ENCODE results near the gene HAVCR1.
"Not testable (repeated sequence)": the region's sequence is repeated elsewhere in the genome, so short reads cannot be mapped to it uniquely, and the experiment has no call there.

Gene HAVCR1

DNA sequence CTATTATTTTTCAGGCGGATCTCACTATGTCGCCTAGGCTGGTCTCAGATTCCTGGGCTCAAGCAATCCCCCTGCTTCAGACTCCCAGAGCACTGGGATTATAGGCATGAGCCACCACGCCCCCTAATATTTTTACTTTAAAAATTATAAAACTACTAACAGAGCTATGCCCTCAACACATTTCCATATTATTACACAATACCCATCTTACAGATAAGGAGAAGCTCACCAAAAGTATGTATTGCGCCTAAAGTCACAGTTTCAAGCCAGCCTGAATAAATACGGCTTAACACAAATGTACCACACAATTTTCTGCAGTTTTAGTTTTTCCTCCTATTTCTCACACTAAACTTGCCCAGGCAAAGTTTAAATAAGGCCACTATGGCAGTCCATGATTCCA is 9.9 kb upstream of the HAVCR1 start:
- 95% methylated on average over 5 of the region's 5 CpGs for WGBS

DNA sequence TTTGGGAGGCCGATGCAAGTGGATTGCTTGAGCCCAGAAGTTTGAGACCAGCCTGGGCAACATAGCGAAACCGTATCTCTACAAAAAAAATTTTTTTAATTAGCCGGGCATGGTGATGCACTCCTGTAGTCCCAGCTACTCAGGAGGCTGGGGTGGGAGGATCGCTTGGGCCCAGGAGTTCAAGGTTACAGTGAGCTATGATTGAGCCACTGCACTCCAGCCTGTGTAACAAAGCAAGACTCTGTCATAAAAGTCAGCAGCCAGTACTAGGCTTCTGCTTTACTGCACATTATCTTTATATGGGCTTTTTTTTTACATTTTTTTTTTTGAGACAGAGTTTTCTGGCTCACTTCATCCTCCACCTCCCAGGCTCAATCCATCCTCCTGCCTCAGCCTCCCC is 9.4 kb upstream of the HAVCR1 start:
- Histone ChIP-seq H3K27ac (ENCODE audit: low read depth, low read length) (no peak overlapping the region), H3K4me1 (ENCODE audit: insufficient read depth, low read length) (no peaks in the 10 kb centered on the region), H3K4me3 (ENCODE audit: low read length) (no peak overlapping the region), H3K27me3 (ENCODE audit: insufficient read depth, low read length) (no peaks in the 10 kb centered on the region), H3K9ac (ENCODE audit: low read depth, low read length) (no peak overlapping the region), H3K36me3 (ENCODE audit: insufficient read depth, low read length) (no peaks in the 10 kb centered on the region), H3K9me3 (ENCODE audit: insufficient read depth, low read depth, low read length) (no peaks in the 10 kb centered on the region)
- WGBS: 95% methylated on average over 5 of the region's 5 CpGs

More for the DNA sequence above, 9.9 kb upstream of the HAVCR1 start:
- Histone ChIP-seq H3K9me3 (ENCODE audit: insufficient read depth, low read depth, low read length) (no peaks in the 10 kb centered on the region), H3K27ac (ENCODE audit: low read depth, low read length) (no peak overlapping the region), H3K36me3 (ENCODE audit: insufficient read depth, low read length) (no peaks in the 10 kb centered on the region), H3K4me1 (ENCODE audit: insufficient read depth, low read length) (no peaks in the 10 kb centered on the region), H3K27me3 (ENCODE audit: insufficient read depth, low read length) (no peaks in the 10 kb centered on the region), H3K4me3 (ENCODE audit: low read length) (no peak overlapping the region), H3K9ac (ENCODE audit: low read depth, low read length) (no peak overlapping the region)

- Histone ChIP-seq H3K36me3 (ENCODE audit: insufficient read depth, low read length) (no peaks in the 10 kb centered on the region), H3K27me3 (ENCODE audit: insufficient read depth, low read length) (no peaks in the 10 kb centered on the region), H3K9me3 (ENCODE audit: insufficient read depth, low read depth, low read length) (no peaks in the 10 kb centered on the region), H3K27ac (ENCODE audit: low read depth, low read length) (no peak overlapping the region), H3K4me1 (ENCODE audit: insufficient read depth, low read length) (no peaks in the 10 kb centered on the region), H3K9ac (ENCODE audit: low read depth, low read length) (no peak overlapping the region), H3K4me3 (ENCODE audit: low read length) (no peak overlapping the region)
- 74% methylated on average over 2 of the region's 2 CpGs for WGBS
These were observed 8.1 kb upstream of the HAVCR1 start for GRCh38 chr5:157067005-157067404.

DNA sequence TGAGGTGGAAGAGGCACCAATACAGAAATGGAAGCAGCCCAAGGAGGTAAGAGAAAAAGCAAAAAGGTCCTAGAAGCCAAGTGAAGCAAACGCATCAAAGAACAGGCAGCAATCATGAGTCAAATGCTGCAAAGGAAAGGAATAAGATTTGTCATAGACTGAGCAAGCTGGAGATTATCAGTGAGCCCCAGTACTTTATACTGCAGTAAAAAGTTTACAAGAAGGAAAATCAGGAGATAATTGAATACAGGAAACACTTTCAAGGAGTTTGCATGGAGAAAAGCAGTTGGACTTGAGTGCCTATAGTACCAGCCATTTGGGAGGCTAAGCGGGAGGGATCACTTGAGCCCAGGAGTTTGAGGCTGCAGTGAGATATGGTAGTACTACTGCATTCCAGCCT is 7.2 kb upstream of the HAVCR1 start:
- 93% methylated on average over 2 of the region's 2 CpGs for whole genome bisulfite sequencing

DNA sequence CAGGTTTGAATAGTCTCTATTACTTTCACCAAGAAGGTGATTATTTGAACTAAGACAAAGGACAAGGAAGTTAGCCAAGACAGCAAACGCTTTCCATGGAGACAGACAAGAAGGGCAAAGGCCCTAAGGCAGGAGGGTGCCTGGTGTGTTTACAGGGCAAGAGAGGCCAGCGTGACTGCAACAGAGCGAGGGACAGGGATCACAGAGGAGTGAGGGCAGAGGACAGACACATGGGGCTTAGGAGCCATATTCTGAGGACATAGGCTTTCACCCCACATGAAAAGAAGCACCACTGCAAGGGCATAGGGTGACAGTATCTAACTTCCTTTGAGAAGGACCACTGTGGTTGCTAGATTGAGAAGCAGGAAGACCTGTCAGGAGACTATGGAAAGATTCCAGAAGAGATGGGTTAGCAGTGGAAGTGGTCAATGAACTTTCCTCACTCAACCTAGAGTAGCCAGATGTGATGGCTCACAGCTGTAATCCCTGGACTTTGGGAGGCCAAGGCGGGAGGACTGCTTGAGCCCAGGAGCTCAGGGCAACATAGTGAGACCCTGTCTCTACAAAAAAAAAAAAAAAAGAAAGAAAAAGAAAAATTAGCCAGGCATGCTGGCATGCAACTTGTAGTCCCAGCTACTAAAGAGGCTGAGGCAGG is 5.0 kb upstream of the HAVCR1 start:
- Histone ChIP-seq H3K4me1 (ENCODE audit: insufficient read depth, low read length) (no peaks in the 10 kb centered on the region), H3K4me3 (ENCODE audit: low read length) (no peak overlapping the region), H3K27ac (ENCODE audit: low read depth, low read length) (no peak overlapping the region), H3K9me3 (ENCODE audit: insufficient read depth, low read depth, low read length) (no peaks in the 10 kb centered on the region), H3K27me3 (ENCODE audit: insufficient read depth, low read length) (no peaks in the 10 kb centered on the region), H3K36me3 (ENCODE audit: insufficient read depth, low read length) (no peaks in the 10 kb centered on the region), H3K9ac (ENCODE audit: low read depth, low read length) (no peak overlapping the region)
- WGBS: 93% methylated on average over 4 of the region's 4 CpGs

More for the DNA sequence above, 7.2 kb upstream of the HAVCR1 start:
- Histone ChIP-seq H3K9ac (ENCODE audit: low read depth, low read length) (no peak overlapping the region), H3K36me3 (ENCODE audit: insufficient read depth, low read length) (no peaks in the 10 kb centered on the region), H3K4me1 (ENCODE audit: insufficient read depth, low read length) (no peaks in the 10 kb centered on the region), H3K9me3 (ENCODE audit: insufficient read depth, low read depth, low read length) (no peaks in the 10 kb centered on the region), H3K4me3 (ENCODE audit: low read length) (no peak overlapping the region), H3K27me3 (ENCODE audit: insufficient read depth, low read length) (no peaks in the 10 kb centered on the region), H3K27ac (ENCODE audit: low read depth, low read length) (no peak overlapping the region)

- H3K27ac ChIP-seq (ENCODE audit: low read depth, low read length): no peak overlapping the region
- H3K4me1 ChIP-seq (ENCODE audit: insufficient read depth, low read length): no peaks in the 10 kb centered on the region
- WGBS: 89% methylated on average over 1 of the region's 3 CpGs
- no peaks in the 10 kb centered on the region for H3K9me3 ChIP-seq (ENCODE audit: insufficient read depth, low read depth, low read length)
- no peaks in the 10 kb centered on the region for H3K36me3 ChIP-seq (ENCODE audit: insufficient read depth, low read length)
- no peak overlapping the region for H3K9ac ChIP-seq (ENCODE audit: low read depth, low read length)
- no peaks in the 10 kb centered on the region for H3K27me3 ChIP-seq (ENCODE audit: insufficient read depth, low read length)
- no peak overlapping the region for H3K4me3 ChIP-seq (ENCODE audit: low read length)
These were observed 975 bp upstream of the HAVCR1 start for GRCh38 chr5:157059891-157060290.

- Histone ChIP-seq H3K4me1 (ENCODE audit: insufficient read depth, low read length) (no peaks in the 10 kb centered on the region), H3K36me3 (ENCODE audit: insufficient read depth, low read length) (no peaks in the 10 kb centered on the region), H3K9me3 (ENCODE audit: insufficient read depth, low read depth, low read length) (no peaks in the 10 kb centered on the region), H3K4me3 (ENCODE audit: low read length) (no peak overlapping the region), H3K27me3 (ENCODE audit: insufficient read depth, low read length) (no peaks in the 10 kb centered on the region), H3K27ac (ENCODE audit: low read depth, low read length) (no peak overlapping the region), H3K9ac (ENCODE audit: low read depth, low read length) (no peak overlapping the region)
- WGBS: 95% methylated on average over 11 of the region's 11 CpGs
These were observed 1.2 kb downstream of the HAVCR1 start for GRCh38 chr5:157057459-157058370.

DNA sequence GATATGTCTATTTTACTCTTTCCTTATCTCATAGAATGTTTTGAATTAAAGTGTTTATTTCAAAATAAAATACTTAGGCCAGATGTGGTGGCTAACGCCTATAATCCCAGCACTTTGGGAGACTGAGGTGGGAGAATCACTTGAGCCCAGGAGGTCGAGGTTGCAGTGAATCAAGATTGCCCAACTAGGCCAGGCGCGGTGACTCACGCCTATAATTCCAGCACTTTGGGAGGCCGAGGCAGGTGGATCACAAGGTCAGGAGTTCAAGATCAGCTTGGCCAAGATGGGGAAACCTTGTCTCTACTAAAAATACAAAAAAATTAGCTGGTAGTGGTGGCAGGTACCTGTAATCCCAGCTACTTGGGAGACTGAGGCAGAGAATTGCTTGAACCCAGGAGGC is 2.1 kb downstream of the HAVCR1 start:
- not testable (repeated sequence) for H3K4me1 ChIP-seq (ENCODE audit: insufficient read depth, low read length); H3K4me3 ChIP-seq (ENCODE audit: low read length); H3K27ac ChIP-seq (ENCODE audit: low read depth, low read length); H3K9me3 ChIP-seq (ENCODE audit: insufficient read depth, low read depth, low read length); H3K27me3 ChIP-seq (ENCODE audit: insufficient read depth, low read length); H3K9ac ChIP-seq (ENCODE audit: low read depth, low read length); H3K36me3 ChIP-seq (ENCODE audit: insufficient read depth, low read length)
- 93% methylated on average over 6 of the region's 6 CpGs for WGBS

- no peak overlapping the region for H3K9ac ChIP-seq (ENCODE audit: low read depth, low read length)
- no peak overlapping the region for H3K27ac ChIP-seq (ENCODE audit: low read depth, low read length)
- no peaks in the 10 kb centered on the region for H3K9me3 ChIP-seq (ENCODE audit: insufficient read depth, low read depth, low read length)
- H3K4me3 ChIP-seq (ENCODE audit: low read length): no peak overlapping the region
- no peaks in the 10 kb centered on the region for H3K36me3 ChIP-seq (ENCODE audit: insufficient read depth, low read length)
- H3K27me3 ChIP-seq (ENCODE audit: insufficient read depth, low read length): no peaks in the 10 kb centered on the region
- 92% methylated on average over 7 of the region's 7 CpGs for WGBS
- H3K4me1 ChIP-seq (ENCODE audit: insufficient read depth, low read length): peaks cover 11% of the 10 kb centered on the region
These were observed 7.2 kb downstream of the HAVCR1 start for GRCh38 chr5:157051604-157052245.

DNA sequence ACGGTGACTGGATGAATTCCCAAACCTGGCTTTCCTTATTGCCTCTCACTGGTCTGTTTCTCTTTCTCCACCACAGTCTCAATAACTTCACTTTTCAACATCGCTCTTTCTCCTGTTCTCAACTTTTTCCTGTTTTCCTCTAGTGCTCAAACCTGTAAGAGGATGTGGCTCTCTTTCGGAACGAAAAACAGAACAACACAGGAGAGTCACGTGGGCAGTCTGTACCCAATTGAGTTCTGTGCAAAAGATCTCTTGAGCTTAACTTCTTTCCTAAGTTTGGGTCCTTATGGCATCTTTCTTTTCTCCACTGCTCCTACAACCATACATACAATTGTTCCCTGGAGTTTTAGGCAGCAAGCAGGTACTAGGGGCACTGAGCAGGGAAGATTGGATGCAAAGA is 8.9 kb downstream of the HAVCR1 start:
- H3K36me3 ChIP-seq (ENCODE audit: insufficient read depth, low read length): no peaks in the 10 kb centered on the region
- H3K9ac ChIP-seq (ENCODE audit: low read depth, low read length): peak overlapping the region; percentile 24; the same call in 1 of the 2 replicates
- H3K9me3 ChIP-seq (ENCODE audit: insufficient read depth, low read depth, low read length): no peaks in the 10 kb centered on the region
- whole genome bisulfite sequencing: 85% methylated on average over 5 of the region's 5 CpGs
- no peaks in the 10 kb centered on the region for H3K27me3 ChIP-seq (ENCODE audit: insufficient read depth, low read length)
- H3K4me1 ChIP-seq (ENCODE audit: insufficient read depth, low read length): peaks cover 11% of the 10 kb centered on the region
- H3K4me3 ChIP-seq (ENCODE audit: low read length): no peak overlapping the region
- peak overlapping the region; percentile 53 for H3K27ac ChIP-seq (ENCODE audit: low read depth, low read length)

DNA sequence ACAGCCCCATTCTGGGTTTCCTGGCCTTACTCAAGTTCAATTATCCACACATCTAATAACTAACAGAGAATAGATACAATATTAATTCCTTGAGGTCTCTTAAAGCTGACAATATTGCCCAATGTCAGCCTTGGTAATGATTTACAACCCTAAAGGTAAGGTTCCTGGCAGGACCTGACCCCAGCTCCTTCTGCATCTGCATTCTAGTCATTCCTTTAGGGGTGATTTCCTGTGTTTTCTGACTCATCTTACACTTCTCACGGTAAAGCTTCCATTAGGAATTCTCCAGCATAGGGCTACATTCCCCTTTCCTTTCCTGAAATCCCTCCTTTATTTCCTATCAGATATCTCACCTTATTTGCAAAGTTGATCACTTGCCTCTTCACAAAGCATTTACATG is 9.3 kb downstream of the HAVCR1 start:
- H3K27ac ChIP-seq (ENCODE audit: low read depth, low read length): peak overlapping the region; percentile 53
- WGBS: 21% methylated on average over 1 of the region's 1 CpG
- H3K4me3 ChIP-seq (ENCODE audit: low read length): no peak overlapping the region
- no peaks in the 10 kb centered on the region for H3K27me3 ChIP-seq (ENCODE audit: insufficient read depth, low read length)
- H3K36me3 ChIP-seq (ENCODE audit: insufficient read depth, low read length): no peaks in the 10 kb centered on the region
- no peaks in the 10 kb centered on the region for H3K9me3 ChIP-seq (ENCODE audit: insufficient read depth, low read depth, low read length)
- peak overlapping the region; percentile 24; the same call in 1 of the 2 replicates for H3K9ac ChIP-seq (ENCODE audit: low read depth, low read length)
- peaks cover 11% of the 10 kb centered on the region for H3K4me1 ChIP-seq (ENCODE audit: insufficient read depth, low read length)
